GM19043 (cell line): ENCODE data around the gene LTBP2.

Source experiments
- ATAC-seq: cut with Tn5 transposase; IDR thresholded peaks from one replicate; pipeline ENCODE4 v1.9.1; 2021; ENCODE audit warnings: low read depth; ENCODE audit not compliant: unreplicated experiment

LTBP2 gene

DNA sequence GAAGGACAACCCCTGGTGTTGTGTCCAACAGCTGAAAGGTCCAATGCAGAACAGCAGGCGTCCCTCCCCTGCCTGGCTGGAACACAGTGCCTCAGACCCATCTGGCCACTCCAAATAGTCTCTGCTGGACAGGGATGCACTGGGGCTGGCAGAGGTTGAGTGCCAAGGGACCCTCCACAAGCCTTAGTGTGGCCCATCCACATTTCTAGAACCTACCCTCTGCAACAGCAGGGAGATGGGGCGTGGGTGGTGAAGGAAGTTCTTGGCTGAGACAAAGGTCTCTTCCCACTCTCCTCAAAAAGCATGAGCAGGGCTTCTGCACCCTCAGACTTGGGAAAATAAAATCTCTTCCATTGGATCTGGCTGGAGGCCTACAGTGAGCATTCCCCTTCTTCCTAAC lies 36.5 kb downstream of the LTBP2 start:
- ATAC-seq, result no peak

DNA sequence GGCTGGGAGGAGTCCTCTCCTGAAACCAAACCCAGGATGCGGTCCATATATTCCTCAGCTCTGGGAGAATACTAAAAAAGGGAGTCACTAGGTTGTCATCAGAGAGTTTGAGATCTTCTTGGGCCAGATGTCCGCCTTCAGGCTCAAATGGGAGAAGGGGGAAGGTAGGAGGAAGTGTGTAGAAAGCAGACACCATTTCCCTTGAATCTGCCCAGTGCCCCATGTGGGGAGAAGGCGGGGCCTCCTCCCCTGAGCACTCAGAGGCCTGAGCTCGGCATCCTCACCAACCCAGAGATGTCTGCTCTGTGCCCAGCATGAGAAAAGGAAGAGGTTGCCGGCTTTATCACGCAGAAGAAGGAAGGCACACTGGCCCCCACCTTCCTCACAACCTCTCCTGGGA lies 37.3 kb downstream of the LTBP2 start:
- no peak for ATAC-seq

DNA sequence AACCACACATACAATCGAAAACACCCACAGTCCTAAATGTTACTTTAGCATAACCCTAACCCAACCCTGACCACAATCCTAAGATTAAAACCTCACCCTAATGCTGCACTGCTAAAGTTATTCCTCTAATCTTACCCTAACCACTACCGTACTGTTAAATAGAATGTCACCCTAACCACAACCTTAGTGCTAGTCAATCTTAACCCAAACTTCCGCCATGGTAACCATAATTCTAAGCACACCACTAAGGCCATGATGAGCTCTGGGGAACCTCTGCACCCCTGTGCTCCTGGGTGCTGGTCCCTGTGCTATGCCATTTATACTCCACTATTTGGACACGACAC lies 38.0 kb downstream of the LTBP2 start:
- ATAC-seq, result no peak

DNA sequence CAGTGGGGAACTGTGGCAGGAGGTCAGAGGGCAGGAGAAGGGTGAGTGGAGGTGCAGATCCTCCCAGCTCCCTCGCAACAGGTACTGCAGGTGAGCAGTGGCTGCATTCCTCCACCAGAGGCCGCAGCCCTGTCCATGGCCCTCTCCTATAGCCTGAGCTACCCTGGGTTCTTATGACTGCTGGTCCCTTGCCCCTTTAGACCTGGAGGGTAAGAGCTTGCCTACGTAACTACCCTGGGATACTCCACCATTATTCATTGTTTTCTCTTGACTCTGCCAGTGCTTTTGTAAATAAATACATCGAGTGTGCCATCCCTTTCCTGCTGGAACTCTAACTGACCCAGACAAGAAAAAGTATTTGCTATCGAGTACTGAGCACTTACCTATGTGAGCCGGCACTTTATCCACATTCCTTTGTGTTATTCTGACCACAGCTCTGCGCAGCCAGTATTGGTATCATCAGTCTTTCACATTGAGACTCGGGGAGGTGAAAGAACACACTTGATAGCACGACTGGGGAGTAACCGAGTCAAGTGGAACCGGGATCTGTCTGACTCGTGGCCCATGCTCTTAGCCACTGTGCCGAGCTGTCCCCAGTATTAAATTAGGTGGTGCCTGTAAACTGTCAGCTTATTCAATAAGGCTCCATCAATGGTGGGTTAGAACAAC lies 38.5 kb downstream of the LTBP2 start:
- no peak for ATAC-seq

DNA sequence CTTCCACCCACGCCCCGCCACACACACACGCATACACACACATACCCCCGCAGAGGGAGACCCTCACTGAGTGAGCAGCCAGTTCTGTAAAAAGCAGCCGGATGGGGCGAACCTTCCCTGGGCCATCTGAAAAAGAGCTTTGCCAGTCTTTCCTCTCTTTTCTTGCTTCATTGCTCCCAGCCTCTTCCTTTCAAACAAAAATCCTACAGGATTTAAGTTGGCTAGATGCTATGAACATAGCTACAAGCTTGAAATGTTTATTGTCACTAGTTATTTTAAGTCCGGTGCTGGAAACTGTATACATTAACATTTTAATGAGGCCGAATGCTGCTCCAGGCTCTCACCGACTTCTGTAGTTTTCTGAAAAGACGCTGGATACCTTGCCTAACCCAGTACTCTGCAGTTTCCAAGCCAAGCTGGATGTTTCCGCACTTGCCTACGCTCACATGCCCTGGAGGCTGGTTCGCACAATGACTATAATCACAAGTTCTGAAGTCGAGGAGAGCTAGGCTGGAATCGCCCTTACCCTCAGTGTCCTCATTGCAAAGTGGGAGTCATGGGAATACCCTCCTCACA lies 39.2 kb downstream of the LTBP2 start:
- ATAC-seq, result no peak

DNA sequence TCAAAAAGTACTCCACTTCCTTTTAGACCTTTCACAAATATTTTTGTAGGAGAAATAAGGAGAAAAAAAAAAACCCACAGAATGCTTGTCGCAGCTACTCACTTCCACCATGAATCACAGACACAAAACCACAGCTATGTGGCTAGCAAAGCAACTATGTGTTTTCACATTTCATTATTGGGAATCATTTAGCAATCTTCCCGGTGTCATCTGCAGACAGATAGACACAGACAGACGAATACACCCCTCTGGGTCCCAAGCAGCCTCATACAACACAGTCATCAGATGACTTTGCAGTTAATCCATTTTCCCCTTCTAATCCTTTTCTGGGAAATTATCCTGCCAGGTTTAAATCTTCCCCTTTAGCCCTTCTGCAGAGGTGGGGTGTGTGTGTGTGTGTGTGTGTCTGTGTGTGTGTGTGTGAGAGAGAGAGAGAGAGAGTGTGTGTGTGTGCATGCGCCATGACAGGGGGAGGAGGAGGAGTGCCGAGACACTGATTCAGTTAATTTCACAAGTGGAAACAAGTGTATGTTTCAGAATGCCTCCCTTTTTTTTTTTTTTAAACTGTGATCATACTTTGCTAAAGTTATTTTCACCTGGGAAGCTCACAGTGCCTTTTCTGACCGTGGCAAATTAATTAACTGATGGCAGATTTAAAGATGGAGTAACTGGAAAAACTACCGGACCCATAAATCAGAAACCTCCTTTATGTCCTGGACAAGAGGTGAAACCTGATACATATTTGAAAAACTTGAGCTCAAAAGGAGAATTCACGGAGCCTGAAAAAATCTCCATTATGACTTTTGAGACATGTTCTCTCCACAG lies 39.9 kb downstream of the LTBP2 start:
- ATAC-seq, result no peak

DNA sequence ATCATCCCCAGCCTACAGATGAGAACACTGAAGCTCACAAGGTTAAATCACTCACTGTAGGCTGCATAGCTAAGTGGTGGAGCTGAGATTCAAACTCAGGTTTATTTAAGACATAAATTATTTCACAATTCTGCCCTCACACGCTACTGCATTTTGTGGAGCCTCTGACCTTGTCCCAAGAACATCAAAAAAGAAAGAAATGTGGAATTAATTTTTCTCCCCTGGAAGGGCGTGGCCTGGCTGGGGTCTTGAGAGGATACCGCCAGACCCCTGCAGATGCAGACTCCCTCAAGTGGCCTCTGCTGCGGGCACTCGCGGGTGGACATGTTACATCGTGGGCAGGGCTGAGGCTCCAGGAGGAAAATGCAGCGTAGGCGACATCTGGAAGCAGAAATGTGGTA lies 40.6 kb downstream of the LTBP2 start:
- no peak for ATAC-seq

DNA sequence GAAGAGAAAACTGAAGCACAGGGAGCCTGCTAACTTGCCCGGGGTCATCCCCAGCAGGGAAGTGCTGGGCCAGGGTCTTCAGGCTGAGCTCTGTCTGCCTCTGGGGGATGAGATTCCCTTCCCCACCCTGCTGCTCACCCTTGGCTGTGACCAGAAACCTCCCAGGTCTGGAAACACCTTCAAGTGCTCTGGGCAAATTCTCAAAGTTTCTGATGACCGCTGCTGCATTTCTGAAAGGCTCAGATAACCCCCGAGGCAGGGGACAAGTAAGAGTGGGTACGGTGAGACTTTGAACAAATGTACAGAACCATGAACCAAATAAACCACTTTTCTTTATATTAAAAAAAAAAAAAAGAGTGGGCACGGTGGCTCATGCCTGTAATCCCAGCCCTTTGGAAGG lies 41.3 kb downstream of the LTBP2 start:
- ATAC-seq, result no peak

DNA sequence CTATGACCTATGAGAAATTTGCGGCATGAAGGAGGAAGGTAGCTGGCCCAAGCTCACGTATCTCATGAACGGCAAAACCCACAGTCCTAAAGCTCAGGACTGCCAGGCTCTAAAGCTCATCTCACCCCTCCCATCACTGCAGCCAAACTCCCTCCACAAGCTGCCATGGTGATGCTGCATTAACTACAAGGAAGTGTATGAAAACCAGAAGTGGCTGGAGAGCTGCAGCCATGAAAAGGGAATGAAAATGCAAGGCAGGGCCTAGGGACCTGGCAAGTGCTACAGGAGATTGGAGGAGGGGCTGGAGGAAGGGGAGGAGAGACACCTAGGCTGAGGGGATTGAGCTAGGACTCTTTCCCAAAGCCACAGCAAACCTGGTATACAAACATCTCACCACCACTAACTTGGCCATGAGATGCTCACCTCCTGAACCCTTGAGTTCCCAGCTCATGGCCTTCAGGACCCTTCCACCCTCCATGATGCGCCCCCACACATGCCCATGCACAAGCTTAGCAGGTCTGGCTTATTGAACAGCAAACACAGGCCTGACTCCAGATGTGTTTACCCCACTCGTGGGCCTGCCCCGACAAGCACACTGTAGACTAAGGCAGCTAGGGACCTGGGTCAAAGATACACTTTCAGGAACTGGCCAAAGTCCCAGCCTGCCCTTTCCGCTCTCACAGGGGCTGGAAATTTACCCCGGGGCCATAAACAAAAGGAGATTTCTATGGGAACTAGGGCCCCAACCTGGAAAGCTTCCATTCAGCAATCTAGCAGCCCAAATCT lies 42.0 kb downstream of the LTBP2 start:
- no peak for ATAC-seq

DNA sequence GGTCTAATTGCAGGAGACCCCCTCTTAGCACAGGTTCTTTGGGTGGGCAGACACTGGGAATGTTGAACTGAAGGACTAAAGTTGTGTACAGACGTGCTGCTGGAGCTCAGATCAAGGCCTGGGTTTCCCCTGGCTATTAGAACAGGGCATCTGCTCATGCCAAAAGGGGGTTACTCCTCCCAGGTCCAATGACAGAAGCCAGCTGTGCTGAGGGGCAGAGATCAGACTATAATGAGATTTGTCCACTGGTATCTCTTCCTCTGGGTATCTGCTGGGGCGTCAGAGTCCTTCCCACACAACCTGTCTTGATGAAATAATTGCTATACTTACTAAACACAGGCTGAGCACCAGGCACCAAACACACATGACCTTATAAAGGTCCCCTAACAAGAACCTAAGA lies 42.6 kb downstream of the LTBP2 start:
- ATAC-seq, result no peak

DNA sequence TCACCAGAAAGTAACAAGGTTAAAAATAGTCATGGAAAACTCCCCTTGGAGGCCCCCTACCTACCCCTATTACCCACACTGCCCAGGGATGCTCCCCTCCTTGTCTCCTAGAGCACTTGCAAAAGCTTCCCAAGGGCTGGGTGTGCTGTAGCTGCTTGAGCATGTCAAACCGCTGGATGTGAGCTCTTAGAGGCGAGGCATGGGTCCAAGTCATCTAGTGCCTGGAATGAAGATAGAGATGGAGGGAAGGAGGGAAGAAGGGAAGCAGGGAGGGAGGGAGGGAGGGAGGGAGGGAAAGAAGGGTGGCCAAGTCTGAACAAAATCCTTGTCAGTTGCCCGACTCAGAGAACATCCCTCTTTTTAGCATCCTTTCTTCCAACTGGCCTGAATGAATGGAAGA lies 43.1 kb downstream of the LTBP2 start:
- no peak for ATAC-seq

DNA sequence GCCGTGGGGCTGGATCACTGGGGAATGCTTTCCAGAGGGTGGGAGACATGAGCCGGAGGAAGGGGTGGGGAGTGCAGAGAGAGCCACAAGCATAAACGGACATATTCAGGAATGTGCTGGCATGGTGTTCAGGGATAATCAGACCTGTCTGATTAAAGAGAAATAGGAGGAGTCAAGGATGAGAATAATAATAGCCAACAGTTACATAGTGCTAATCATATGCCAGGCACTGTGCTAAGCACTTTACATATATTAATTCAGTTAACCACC lies 43.7 kb downstream of the LTBP2 start:
- no peak for ATAC-seq

DNA sequence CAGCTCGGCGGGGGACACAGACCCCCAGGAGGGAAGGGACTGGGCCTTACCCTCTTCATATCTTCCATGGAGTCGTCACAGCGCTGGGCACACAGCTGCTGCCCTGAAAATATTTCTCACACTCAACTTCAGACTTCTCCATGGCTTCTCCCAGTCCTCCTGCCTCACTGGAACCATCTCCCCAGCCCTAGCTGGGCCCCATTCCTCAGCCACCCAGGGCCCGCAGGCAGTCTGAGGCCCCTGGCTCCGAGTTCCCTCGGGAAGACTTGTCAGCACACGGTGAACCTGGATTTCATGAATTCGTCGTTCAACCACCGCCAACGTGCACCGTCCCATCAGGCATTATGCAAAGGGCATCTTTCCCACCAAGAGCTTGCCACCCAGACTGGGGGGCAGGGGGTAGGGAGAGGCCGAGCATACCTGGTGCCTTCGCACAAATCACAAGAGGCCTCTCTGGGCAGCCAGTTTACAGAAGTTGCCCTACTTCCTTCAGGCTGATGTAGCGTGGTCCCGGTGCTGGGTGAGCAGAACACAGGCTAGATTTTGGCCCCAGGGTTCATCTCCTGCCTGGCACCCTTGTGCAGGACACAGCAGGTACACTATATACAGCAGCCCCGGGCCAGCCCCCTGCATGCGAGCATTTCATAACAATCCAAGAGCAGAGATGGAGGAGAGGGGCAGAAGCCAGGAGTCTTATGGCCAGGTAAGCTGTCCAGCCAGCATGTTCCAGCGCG lies 44.2 kb downstream of the LTBP2 start:
- ATAC-seq, result no peak

DNA sequence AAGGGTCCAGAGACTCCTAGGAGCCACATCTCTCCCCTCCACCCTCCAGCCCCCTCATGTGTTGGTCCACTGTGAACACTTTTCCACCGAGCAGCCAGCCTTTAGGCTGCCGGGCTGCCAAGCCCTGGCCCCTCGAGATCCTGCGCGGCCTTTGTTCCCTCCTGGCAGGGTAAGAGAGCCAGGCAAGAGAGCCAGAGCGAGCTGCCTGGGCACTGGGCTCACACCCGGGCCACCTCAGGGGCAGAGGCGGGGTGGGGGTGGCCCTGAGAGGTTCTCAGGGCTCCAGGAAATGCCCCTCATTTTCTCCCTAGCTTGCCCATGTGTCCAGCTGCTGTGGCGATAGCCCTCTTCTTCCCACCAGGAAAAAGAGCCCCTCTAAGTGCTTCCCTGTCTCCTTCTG lies 44.8 kb downstream of the LTBP2 start:
- no peak for ATAC-seq

DNA sequence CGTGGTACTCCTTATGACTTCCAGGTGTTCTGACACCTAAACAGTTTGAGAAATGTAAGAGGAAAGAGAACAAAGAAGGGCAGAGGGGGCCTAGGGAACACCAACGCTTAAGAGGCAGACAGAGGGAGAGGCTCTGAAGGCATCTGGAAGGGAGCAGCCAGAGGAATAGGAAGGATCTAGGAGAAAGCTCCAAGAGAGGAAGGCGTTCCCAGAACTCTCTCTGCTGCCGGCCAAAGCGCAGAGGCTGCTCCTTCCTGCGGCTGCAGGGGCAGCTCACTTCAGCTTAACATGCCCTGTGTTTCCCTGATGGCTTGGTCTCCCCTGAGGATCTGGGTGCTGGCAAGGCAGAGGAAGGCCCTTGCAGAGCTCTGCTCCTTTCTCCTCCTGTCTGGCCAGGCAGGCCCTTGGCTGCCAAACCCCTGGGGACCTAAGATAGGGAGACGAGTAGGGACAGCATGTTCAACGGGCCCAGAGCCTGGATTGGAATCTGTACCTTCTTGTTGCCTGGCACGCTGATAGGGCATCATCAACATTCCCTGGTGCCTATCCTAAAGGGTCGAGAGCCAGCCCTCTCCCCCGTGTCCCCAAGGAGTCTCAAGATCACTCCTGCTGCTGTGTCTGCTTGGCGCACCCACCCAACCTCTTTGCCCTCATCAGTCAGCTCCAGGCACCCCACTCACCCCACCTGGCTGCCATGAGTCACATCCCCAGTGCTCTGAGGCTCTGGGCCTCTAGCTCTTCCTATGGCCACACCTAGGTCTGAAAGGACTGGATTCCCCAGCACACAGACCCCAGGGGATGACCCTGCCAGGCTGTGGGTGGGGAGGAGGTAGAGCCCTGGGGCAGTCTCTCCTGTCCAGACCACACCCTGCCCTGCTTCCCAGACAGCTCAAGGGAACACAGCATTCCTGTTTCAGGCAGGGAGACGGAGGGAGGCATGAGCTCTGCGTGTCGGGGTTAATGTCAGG lies 45.6 kb downstream of the LTBP2 start:
- no peak for ATAC-seq

DNA sequence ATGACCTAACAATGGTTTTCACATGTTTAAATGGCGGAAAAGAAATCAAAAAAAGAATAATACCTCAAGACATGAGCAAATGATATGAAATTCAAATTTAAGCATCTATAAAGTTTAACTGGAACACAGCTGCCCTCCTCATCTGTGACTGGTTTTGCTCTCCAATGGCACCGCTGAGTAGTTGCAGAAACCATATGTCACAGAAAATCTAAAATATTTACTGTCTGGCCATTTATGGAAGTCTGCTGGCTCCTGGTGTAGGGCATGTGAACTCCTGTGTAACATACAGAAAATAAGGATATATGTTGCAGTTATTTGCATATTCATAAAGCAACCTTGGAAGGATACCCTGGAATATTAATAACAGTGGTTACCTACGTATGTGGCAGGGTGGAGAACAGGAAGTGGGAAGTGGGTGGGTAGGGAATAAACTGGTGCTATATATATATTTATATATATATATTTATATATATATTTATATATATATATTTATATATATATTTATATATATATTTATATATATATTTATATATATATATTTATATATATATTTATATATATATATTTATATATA lies 48.4 kb downstream of the LTBP2 start:
- ATAC-seq, result no peak

DNA sequence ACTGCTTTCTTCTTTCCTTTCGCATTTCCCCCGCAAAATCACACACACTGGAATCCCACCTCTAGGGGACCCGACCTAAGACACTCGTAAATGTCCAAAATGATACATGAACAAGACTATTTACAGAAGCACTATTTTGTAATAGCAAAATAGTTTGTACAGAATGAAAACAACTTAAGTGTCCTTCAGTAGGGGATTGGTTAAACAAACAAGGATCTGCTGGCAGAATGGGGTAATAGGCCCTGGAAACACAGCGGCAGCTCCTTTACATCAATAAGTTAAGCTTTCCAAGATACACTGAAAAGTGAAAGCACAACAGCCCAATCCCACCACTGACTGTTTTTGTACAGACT lies 48.8 kb downstream of the LTBP2 start:
- no peak for ATAC-seq

DNA sequence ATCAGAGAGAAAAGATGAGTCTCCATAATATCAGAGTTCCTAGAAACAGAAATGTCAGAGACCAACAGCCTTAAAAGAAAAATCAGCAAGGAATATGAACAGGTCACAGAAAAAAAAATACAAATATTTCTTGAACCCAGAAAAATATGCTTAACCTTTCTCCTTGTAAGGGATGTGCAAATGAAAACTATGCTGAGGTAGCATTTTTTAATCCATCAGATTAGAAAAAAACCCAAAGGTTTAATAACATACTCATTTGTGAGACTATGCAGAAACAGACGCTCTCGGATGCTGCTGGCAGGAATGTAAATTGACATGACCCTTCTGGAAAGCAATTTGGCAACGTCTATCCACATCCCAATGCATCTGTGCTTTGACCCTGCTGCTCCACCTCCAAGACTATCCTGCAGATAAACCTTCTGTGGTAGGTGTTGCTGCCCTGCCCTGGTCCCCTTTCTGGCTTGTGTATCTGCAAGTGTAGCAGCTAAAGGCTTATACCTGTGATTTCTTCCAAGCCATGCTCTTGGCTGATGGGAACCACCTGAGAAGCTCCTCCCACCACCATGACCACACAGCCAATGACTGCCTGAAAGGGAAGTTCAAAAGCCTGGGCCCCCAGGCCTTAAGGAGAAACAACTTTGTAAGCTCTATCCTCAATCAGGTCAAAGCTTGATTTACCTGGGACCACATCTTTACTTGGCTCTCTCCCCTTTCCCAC lies 49.4 kb downstream of the LTBP2 start:
- ATAC-seq, result no peak

DNA sequence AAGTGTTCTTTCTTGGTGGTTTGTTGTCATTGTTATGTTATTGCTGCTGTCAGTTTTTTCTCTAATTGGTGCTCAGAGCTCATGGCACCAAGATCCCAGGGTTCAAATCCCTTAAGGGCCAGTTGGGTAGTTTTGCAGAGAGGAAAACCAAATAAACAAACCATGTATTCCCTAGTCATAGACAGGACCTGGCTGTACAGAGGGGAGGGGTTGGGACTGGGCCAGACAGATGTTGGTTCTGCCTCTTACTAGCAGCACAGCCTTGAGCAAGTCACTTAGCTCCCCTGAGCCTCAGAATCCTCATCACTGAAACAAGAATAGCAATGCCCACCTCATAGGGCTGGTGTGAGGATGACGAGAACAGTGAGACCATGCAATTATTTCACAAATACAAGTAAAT lies 53.4 kb downstream of the LTBP2 start:
- no peak for ATAC-seq
